Smooth muscle cell (in vitro differentiated cells): ENCODE results near the gene RNF212. TPM values are rescaled to one million over a fixed set of nuclear protein-coding genes. Genes with fewer than 3 reads are reported as not detected.
A peak's percentile ranks its signal among the peaks of the same experiment; 100 is the strongest.

ENCODE experiments used
- DNase-seq: peaks from one replicate; lab custom pipeline; 2025; ENCODE audit not compliant: unreplicated experiment; lab: John Stamatoyannopoulos, UW
- H2AFZ ChIP-seq: fragments of 200-600 bp; sonication (generic); 2 replicates; pipeline ENCODE4 v1.6.0; 2016; ENCODE audit warnings: antibody characterized with exemption, low read depth, mild to moderate bottlenecking
- H3F3A ChIP-seq: fragments of 200-600 bp; sonication (generic); 2 replicates; pipeline ENCODE4 v1.6.0; 2017; ENCODE audit warnings: antibody characterized with exemption, low read depth
- H3K27ac ChIP-seq: fragments of 200-600 bp; sonication (generic); 2 replicates; pipeline ENCODE4 v1.5.1; 2016; ENCODE audit warnings: low read depth, mild to moderate bottlenecking
- H3K27me3 ChIP-seq: fragments of 200-600 bp; sonication (generic); 2 replicates; pipeline ENCODE4 v1.6.1; 2016; ENCODE audit warnings: low read depth, mild to moderate bottlenecking
- H3K36me3 ChIP-seq: fragments of 200-600 bp; sonication (generic); 2 replicates; pipeline ENCODE4 v1.5.1; 2016; ENCODE audit warnings: low read depth
- H3K4me1 ChIP-seq: fragments of 200-600 bp; sonication (generic); 2 replicates; pipeline ENCODE4 v1.5.1; 2016; ENCODE audit warnings: low read depth
- H3K4me2 ChIP-seq: fragments of 200-600 bp; sonication (generic); 2 replicates; pipeline ENCODE4 v1.6.0; 2016; ENCODE audit warnings: mild to moderate bottlenecking
- H3K4me3 ChIP-seq: fragments of 200-600 bp; sonication (generic); 2 replicates; pipeline ENCODE4 v1.5.1; 2016; ENCODE audit warnings: mild to moderate bottlenecking
- H3K79me2 ChIP-seq: fragments of 200-600 bp; sonication (generic); 2 replicates; pipeline ENCODE4 v1.6.0; 2016; ENCODE audit warnings: low read depth, mild to moderate bottlenecking
- H3K9ac ChIP-seq: fragments of 200-600 bp; sonication (generic); 2 replicates; pipeline ENCODE4 v1.6.0; 2016; ENCODE audit warnings: low read depth
- H3K9me3 ChIP-seq: fragments of 200-600 bp; sonication (generic); replicated peaks from 2 replicates; pipeline ENCODE4 v1.5.1; 2016; ENCODE audit warnings: low read depth
- H4K20me1 ChIP-seq: fragments of 200-600 bp; sonication (generic); 2 replicates; pipeline ENCODE4 v1.6.0; 2016; ENCODE audit warnings: low read depth
- WGBS: methylation state at CpG from one replicate; pipeline ENCODE4 v1.1.7; 2016; ENCODE audit warnings: low lambda C conversion rate; 5-methylcytosine and 5-hydroxymethylcytosine counted together
- polyA plus RNA-seq: library from polyadenylated mRNA; unstranded; fragments of >200 nt; fragmentation: Nextera tagmentation; extraction: Ambion mirVana; gene quantifications from 2 replicates; pipeline ENCODE4 v1.2.1, GENCODE V29; 2016
- total RNA-seq: library from RNA; depleted of rRNA; stranded (reverse); fragments of >200 nt; gene quantifications from 2 replicates; pipeline ENCODE4 v1.2.3, GENCODE V29; 2014
- TF ChIP-seq, protein P1 (sequence below): fragments of 200-600 bp; sonication (generic); IDR thresholded peaks from 2 replicates; pipeline ENCODE4 v1.5.1; 2017; ENCODE audit warnings: borderline replicate concordance, mild to moderate bottlenecking, antibody characterized with exemption; ENCODE audit not compliant: insufficient read depth, poor library complexity, severe bottlenecking

The RNF212 gene
- total and polyA plus RNA-seq, 2 experiments from 2014 or later = 1.3 to 4.6 TPM

DNA sequence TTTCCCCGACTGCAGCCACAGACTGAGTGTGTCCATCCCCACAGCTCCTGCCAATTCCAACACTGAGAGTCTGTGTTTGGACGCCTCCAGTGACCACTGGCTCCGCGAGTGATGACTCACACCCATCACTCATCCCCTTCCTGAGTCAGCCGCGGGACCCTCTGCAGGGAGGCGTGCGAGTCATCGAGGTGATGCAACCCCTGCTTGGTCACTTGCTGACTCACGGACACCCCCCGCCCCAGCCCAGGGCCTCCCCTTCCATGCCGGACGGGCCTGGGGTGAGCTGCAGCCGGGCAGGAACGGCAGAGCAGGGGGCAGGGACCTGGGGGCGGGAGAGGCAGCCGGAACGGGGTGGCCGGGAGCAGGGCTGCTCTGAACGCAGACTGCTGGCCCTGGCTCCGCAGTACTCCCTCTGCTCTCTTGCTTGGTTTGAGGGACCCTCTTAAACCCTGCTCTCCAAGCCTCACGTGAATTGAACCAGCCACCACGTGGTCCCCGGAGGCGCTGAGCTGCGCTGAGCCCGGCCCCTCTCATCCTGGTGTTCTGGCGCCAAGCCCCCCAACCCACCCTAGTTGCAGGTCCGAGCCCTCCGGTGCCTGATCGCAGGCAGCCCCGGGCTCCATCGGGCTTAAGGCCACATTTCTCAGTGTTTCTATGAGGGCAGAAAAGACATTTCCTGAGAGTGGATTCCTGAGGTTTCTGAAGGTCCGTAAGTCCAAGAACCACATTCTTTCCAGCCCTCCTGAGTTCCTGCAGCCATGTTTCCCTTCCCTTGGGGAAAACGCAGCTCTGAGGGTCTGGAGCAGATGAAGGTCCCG lies 69.5 kb downstream of the RNF212 start:
- Histone ChIP-seq H3K79me2 (no peaks in the 10 kb centered on the region), H2AFZ (peak overlapping the region; percentile 31), H3K27me3 (no peaks in the 10 kb centered on the region), H3K4me3 (no peak overlapping the region), H3K4me2 (peak overlapping the region; percentile 81), H3K36me3 (no peaks in the 10 kb centered on the region), H3K9me3 (no peaks in the 10 kb centered on the region), H3K27ac (peak overlapping the region; percentile 92), H3K4me1 (peaks cover 21% of the 10 kb centered on the region), H4K20me1 (no peaks in the 10 kb centered on the region), H3K9ac (peak overlapping the region; percentile 81), H3F3A (no peaks in the 10 kb centered on the region)
- WGBS = 26% methylated on average over 24 of the region's 36 CpGs
- TF ChIP-seq, protein P1, sequence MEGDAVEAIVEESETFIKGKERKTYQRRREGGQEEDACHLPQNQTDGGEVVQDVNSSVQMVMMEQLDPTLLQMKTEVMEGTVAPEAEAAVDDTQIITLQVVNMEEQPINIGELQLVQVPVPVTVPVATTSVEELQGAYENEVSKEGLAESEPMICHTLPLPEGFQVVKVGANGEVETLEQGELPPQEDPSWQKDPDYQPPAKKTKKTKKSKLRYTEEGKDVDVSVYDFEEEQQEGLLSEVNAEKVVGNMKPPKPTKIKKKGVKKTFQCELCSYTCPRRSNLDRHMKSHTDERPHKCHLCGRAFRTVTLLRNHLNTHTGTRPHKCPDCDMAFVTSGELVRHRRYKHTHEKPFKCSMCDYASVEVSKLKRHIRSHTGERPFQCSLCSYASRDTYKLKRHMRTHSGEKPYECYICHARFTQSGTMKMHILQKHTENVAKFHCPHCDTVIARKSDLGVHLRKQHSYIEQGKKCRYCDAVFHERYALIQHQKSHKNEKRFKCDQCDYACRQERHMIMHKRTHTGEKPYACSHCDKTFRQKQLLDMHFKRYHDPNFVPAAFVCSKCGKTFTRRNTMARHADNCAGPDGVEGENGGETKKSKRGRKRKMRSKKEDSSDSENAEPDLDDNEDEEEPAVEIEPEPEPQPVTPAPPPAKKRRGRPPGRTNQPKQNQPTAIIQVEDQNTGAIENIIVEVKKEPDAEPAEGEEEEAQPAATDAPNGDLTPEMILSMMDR = no peak
- DNase-seq = peak; percentile 91

DNA sequence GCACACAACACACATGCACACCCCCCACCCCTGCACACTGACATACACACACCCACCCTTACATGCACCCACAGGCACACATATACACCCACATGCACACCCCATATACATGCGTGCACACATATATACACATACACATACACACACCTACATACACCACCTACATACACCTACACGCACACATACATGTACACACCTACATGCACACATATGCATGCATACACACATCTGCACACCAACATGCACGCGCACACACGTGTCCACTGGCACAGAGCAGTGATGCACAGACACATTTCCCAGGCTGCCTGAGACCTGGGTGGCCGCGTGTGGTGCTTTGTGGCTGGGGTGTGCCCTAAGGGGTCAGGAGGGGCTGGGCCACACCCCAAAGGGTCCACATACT lies 70.2 kb downstream of the RNF212 start:
- Histone ChIP-seq H3K79me2 (no peaks in the 10 kb centered on the region), H3K27ac (peak overlapping the region; percentile 29), H3F3A (no peaks in the 10 kb centered on the region), H2AFZ (no peak overlapping the region), H3K4me3 (no peak overlapping the region), H3K36me3 (no peaks in the 10 kb centered on the region), H4K20me1 (no peaks in the 10 kb centered on the region), H3K4me1 (peaks cover 21% of the 10 kb centered on the region), H3K27me3 (no peaks in the 10 kb centered on the region), H3K9ac (no peak overlapping the region), H3K9me3 (no peaks in the 10 kb centered on the region), H3K4me2 (peak overlapping the region; percentile 74)
- 72% methylated on average over 7 of the region's 7 CpGs for WGBS
- no peak for DNase-seq
- TF ChIP-seq, protein P1 = no peak

DNA sequence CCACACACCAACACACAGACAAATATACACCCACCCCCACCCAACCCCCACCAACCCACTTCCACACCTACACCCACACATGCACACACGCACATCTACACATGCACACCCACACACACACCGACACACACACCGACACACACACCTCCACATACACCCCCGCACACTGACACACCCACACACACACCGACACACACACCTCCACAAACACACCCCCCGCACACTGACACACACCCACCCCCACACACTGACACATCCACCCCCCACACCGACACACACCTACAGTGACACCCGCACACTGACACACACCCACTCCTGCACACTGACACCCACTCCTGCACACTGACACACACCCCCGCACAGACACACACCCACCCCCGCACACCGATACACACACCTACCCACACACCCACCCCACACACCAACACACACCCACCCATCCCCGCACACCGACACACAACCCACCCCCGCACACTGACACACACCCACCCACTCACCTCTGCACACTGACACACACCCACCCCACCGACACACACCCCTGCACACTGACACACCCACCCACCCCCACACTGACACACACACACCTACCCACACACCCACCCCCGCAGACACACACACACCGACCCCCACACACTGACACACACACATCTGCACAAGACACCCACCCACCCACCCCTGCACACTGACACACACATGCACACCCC lies 70.9 kb downstream of the RNF212 start:
- H3K36me3 ChIP-seq = no peaks in the 10 kb centered on the region
- peaks cover 21% of the 10 kb centered on the region for H3K4me1 ChIP-seq

More for the DNA sequence above, 70.9 kb downstream of the RNF212 start:
- Histone ChIP-seq H3K27me3 (no peaks in the 10 kb centered on the region), H3K27ac (no peak overlapping the region), H4K20me1 (no peaks in the 10 kb centered on the region), H3K9me3 (no peaks in the 10 kb centered on the region), H3K9ac (no peak overlapping the region), H3K79me2 (no peaks in the 10 kb centered on the region), H3K4me3 (no peak overlapping the region), H3K4me2 (no peak overlapping the region), H2AFZ (no peak overlapping the region), H3F3A (no peaks in the 10 kb centered on the region)
- no peak for DNase-seq
- no CpG with 5 or more reads among the region's 17 CpGs for WGBS
- TF ChIP-seq, protein P1 = no peak
